ENCODE results near the gene TMEM248. TPM values are rescaled to one million over a fixed set of nuclear protein-coding genes. Genes with fewer than 3 reads are reported as not detected.
"Not testable (repeated sequence)": the region's sequence is repeated elsewhere in the genome, so short reads cannot be mapped to it uniquely, and the experiment has no call there.

TMEM248 gene
- total RNA-seq, 2 experiments from 2014 or later: 85.0 to 104 TPM

GRCh38 chr7:66960192-66960591 is 39.2 kb downstream of the TMEM248 start:
- no peaks in the 10 kb centered on the region for H3K27me3 Mint-ChIP-seq
- DNase-seq: no peak
- CTCF ChIA-PET: interaction anchor here (0.6 kb wide), 1 partner anchor 52 kb away, joined by 8 read pairs; no protein-coding TSS in a partner anchor
- H3K36me3 Mint-ChIP-seq (ENCODE audit: low read depth): peaks cover 28% of the 10 kb centered on the region
- POLR2A ChIA-PET: no interaction called here
- H3K4me1 Mint-ChIP-seq: no peaks in the 10 kb centered on the region
- H3K4me3 Mint-ChIP-seq: no peak overlapping the region
- H3K9me3 Mint-ChIP-seq: no peaks in the 10 kb centered on the region
- no peak overlapping the region for H3K27ac Mint-ChIP-seq

- POLR2A ChIA-PET: no interaction called here
- no peaks in the 10 kb centered on the region for H3K27me3 Mint-ChIP-seq
- no peak for DNase-seq
- CTCF ChIA-PET: no interaction called here
- no peaks in the 10 kb centered on the region for H3K4me1 Mint-ChIP-seq
- no peaks in the 10 kb centered on the region for H3K9me3 Mint-ChIP-seq
- H3K27ac Mint-ChIP-seq: no peak overlapping the region
- H3K36me3 Mint-ChIP-seq (ENCODE audit: low read depth): peaks cover 26% of the 10 kb centered on the region
- no peak overlapping the region for H3K4me3 Mint-ChIP-seq
Observed at GRCh38 chr7:66961096-66961495, 40.1 kb downstream of the TMEM248 start.

GRCh38 chr7:66964411-66964810 is 43.4 kb downstream of the TMEM248 start:
- Mint-ChIP-seq H3K4me3 (no peak overlapping the region), H3K4me1 (no peaks in the 10 kb centered on the region), H3K36me3 (ENCODE audit: low read depth) (peaks cover 9% of the 10 kb centered on the region), H3K27me3 (no peaks in the 10 kb centered on the region), H3K27ac (peak overlapping the region; percentile 36), H3K9me3 (no peaks in the 10 kb centered on the region)
- no peak for DNase-seq
- POLR2A ChIA-PET: no interaction called here
- CTCF ChIA-PET: interaction anchor here (0.7 kb wide), 1 partner anchor 139 kb away, joined by 3 read pairs; no protein-coding TSS in a partner anchor

- no peak for DNase-seq
- CTCF ChIA-PET: interaction anchor here (1.5 kb wide), 1 partner anchor 25 kb away, joined by 3 read pairs; no protein-coding TSS in a partner anchor
- POLR2A ChIA-PET: no interaction called here
- Mint-ChIP-seq H3K27ac (no peak overlapping the region), H3K9me3 (no peaks in the 10 kb centered on the region), H3K4me3 (no peak overlapping the region), H3K27me3 (no peaks in the 10 kb centered on the region), H3K36me3 (ENCODE audit: low read depth) (no peaks in the 10 kb centered on the region), H3K4me1 (no peaks in the 10 kb centered on the region)
Observed at GRCh38 chr7:66967029-66967428, 46.0 kb downstream of the TMEM248 start.

- H3K4me1 Mint-ChIP-seq; H3K36me3 Mint-ChIP-seq (ENCODE audit: low read depth); H3K27me3 Mint-ChIP-seq; H3K9me3 Mint-ChIP-seq; H3K27ac Mint-ChIP-seq; H3K4me3 Mint-ChIP-seq; POLR2A ChIA-PET; DNase-seq: not testable (repeated sequence)
- CTCF ChIA-PET: interaction anchor here (1.6 kb wide), 1 partner anchor 17 kb away, joined by 4 read pairs; no protein-coding TSS in a partner anchor
Observed at GRCh38 chr7:66969001-66969400, 48.0 kb downstream of the TMEM248 start.

- H3K9me3 Mint-ChIP-seq: peaks cover 3% of the 10 kb centered on the region
- POLR2A ChIA-PET: no interaction called here
- no peak for DNase-seq
- no peak overlapping the region for H3K27ac Mint-ChIP-seq
- H3K36me3 Mint-ChIP-seq (ENCODE audit: low read depth): no peaks in the 10 kb centered on the region
- no peak overlapping the region for H3K4me3 Mint-ChIP-seq
- no peaks in the 10 kb centered on the region for H3K27me3 Mint-ChIP-seq
- CTCF ChIA-PET: interaction anchor here (1.5 kb wide), 1 partner anchor 8 kb away, joined by 3 read pairs; no protein-coding TSS in a partner anchor
- no peaks in the 10 kb centered on the region for H3K4me1 Mint-ChIP-seq
Observed at GRCh38 chr7:66970310-66970709, 49.3 kb downstream of the TMEM248 start.

- no peak for DNase-seq
- peaks cover 10% of the 10 kb centered on the region for H3K9me3 Mint-ChIP-seq
- no peaks in the 10 kb centered on the region for H3K27me3 Mint-ChIP-seq
- POLR2A ChIA-PET: no interaction called here
- no peaks in the 10 kb centered on the region for H3K4me1 Mint-ChIP-seq
- H3K4me3 Mint-ChIP-seq: no peak overlapping the region
- no peak overlapping the region for H3K27ac Mint-ChIP-seq
- peaks cover 2% of the 10 kb centered on the region for H3K36me3 Mint-ChIP-seq (ENCODE audit: low read depth)
- CTCF ChIA-PET: no interaction called here
Observed at GRCh38 chr7:66974986-66975590, 54.1 kb downstream of the TMEM248 start.

GRCh38 chr7:66978312-66978711 is 57.3 kb downstream of the TMEM248 start:
- POLR2A ChIA-PET; H3K27ac Mint-ChIP-seq; H3K27me3 Mint-ChIP-seq; H3K4me1 Mint-ChIP-seq; H3K36me3 Mint-ChIP-seq (ENCODE audit: low read depth); H3K4me3 Mint-ChIP-seq; DNase-seq: not testable (repeated sequence)
- CTCF ChIA-PET: interaction anchor here (0.7 kb wide), 1 partner anchor 874 kb away, joined by 4 read pairs; no protein-coding TSS in a partner anchor
- H3K9me3 Mint-ChIP-seq: peaks cover 16% of the 10 kb centered on the region

GRCh38 chr7:66979013-66979412 is 58.0 kb downstream of the TMEM248 start:
- DNase-seq; H3K27ac Mint-ChIP-seq; H3K4me3 Mint-ChIP-seq; H3K27me3 Mint-ChIP-seq; POLR2A ChIA-PET; H3K4me1 Mint-ChIP-seq; H3K36me3 Mint-ChIP-seq (ENCODE audit: low read depth): not testable (repeated sequence)
- CTCF ChIA-PET: interaction anchor here (0.6 kb wide), 1 partner anchor 375 kb away, joined by 3 read pairs; no protein-coding TSS in a partner anchor
- H3K9me3 Mint-ChIP-seq: peaks cover 16% of the 10 kb centered on the region

GRCh38 chr7:66980336-66980735 is 59.3 kb downstream of the TMEM248 start:
- H3K27me3 Mint-ChIP-seq; DNase-seq; CTCF ChIA-PET; H3K36me3 Mint-ChIP-seq (ENCODE audit: low read depth); H3K27ac Mint-ChIP-seq; H3K4me3 Mint-ChIP-seq; POLR2A ChIA-PET; H3K4me1 Mint-ChIP-seq: not testable (repeated sequence)
- peaks cover 13% of the 10 kb centered on the region for H3K9me3 Mint-ChIP-seq

GRCh38 chr7:66989552-66989951 is 68.5 kb downstream of the TMEM248 start:
- H3K27me3 Mint-ChIP-seq, POLR2A ChIA-PET, DNase-seq, H3K4me3 Mint-ChIP-seq, H3K27ac Mint-ChIP-seq, H3K9me3 Mint-ChIP-seq: not testable (repeated sequence)
- CTCF ChIA-PET: interaction anchor here (1.0 kb wide), 1 partner anchor 406 kb away, joined by 3 read pairs; no protein-coding TSS in a partner anchor
- H3K4me1 Mint-ChIP-seq: peaks cover 21% of the 10 kb centered on the region
- H3K36me3 Mint-ChIP-seq (ENCODE audit: low read depth): peaks cover 35% of the 10 kb centered on the region

- H3K27me3 Mint-ChIP-seq, POLR2A ChIA-PET, DNase-seq, H3K9me3 Mint-ChIP-seq, CTCF ChIA-PET: not testable (repeated sequence)
- H3K4me3 Mint-ChIP-seq: peak overlapping the region; percentile 87
- H3K36me3 Mint-ChIP-seq (ENCODE audit: low read depth): peaks cover 24% of the 10 kb centered on the region
- peaks cover 33% of the 10 kb centered on the region for H3K4me1 Mint-ChIP-seq
- H3K27ac Mint-ChIP-seq: peak overlapping the region; percentile 100
Observed at GRCh38 chr7:66994051-66994450, 73.0 kb downstream of the TMEM248 start.

GRCh38 chr7:66994691-66995049 is 73.6 kb downstream of the TMEM248 start:
- not testable (repeated sequence) for H3K27me3 Mint-ChIP-seq
- peaks cover 35% of the 10 kb centered on the region for H3K4me1 Mint-ChIP-seq

More at GRCh38 chr7:66994691-66995049, 73.6 kb downstream of the TMEM248 start:
- POLR2A ChIA-PET: interaction anchor here (1.5 kb wide), 1 partner anchor 72 kb away, joined by 3 read pairs; no protein-coding TSS in a partner anchor
- peak; percentile 63 for DNase-seq
- CTCF ChIA-PET: interaction anchor here (0.7 to 1.1 kb wide), 2 partner anchors 18 to 94 kb away, joined by 3 read pairs; no protein-coding TSS in a partner anchor
- H3K9me3 Mint-ChIP-seq: not testable (repeated sequence)
- peak overlapping the region; percentile 100 for H3K27ac Mint-ChIP-seq
- peaks cover 24% of the 10 kb centered on the region for H3K36me3 Mint-ChIP-seq (ENCODE audit: low read depth)
- peak overlapping the region; percentile 87 for H3K4me3 Mint-ChIP-seq

Measured in activated CD4-positive, alpha-beta T cell treated with anti-CD3 and anti-CD28 coated beads, Interleukin-2, amount 10 ng/mL, durations not matched to agents 7 days and 5 days (primary cell).